Measurements from ENCODE around the gene RB1. TPM values are rescaled to one million over a fixed set of nuclear protein-coding genes. Genes with fewer than 3 reads are reported as not detected.
A peak's percentile ranks its signal among the peaks of the same experiment; 100 is the strongest.

RB1 gene
- total RNA-seq, 1 donor from 2014 or later: 23.8 TPM

DNA sequence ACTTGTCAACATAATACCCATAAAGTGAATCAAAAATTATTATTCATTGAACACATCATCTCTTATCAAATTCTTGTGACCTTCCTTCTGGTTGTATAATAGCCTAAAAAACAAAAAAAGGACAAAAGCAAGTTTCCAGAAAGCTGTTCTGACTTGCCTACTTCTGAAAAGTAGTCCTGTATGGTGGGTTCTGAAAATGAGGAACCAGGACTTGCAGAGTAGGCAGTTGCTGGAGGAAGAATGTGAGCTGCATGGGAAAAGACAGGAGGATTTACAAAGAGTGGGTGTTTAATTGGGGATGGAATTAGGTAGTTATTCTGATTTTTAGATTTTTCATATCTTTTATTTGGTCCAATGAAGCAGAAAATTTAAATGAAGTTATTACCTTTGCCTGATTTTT lies 172.7 kb downstream of the RB1 start:
- H3K27ac ChIP-seq (replicated peaks): peak overlapping the region; percentile 34
- peaks cover 49% of the 10 kb centered on the region for H3K36me3 ChIP-seq
- DNase-seq: no peak
- TF ChIP-seq, protein P1, sequence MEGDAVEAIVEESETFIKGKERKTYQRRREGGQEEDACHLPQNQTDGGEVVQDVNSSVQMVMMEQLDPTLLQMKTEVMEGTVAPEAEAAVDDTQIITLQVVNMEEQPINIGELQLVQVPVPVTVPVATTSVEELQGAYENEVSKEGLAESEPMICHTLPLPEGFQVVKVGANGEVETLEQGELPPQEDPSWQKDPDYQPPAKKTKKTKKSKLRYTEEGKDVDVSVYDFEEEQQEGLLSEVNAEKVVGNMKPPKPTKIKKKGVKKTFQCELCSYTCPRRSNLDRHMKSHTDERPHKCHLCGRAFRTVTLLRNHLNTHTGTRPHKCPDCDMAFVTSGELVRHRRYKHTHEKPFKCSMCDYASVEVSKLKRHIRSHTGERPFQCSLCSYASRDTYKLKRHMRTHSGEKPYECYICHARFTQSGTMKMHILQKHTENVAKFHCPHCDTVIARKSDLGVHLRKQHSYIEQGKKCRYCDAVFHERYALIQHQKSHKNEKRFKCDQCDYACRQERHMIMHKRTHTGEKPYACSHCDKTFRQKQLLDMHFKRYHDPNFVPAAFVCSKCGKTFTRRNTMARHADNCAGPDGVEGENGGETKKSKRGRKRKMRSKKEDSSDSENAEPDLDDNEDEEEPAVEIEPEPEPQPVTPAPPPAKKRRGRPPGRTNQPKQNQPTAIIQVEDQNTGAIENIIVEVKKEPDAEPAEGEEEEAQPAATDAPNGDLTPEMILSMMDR (IDR thresholded peaks at IDR 0.05; ENCODE audit: borderline replicate concordance): no peak
- intact Hi-C loops (cut with micrococcal nuclease): no loop called here
- H3K4me3 ChIP-seq: peak overlapping the region; percentile 8
- no peaks in the 10 kb centered on the region for H3K27me3 ChIP-seq (ENCODE audit: low read depth)
- H3K9me3 ChIP-seq (replicated peaks): no peaks in the 10 kb centered on the region
- peaks cover 2% of the 10 kb centered on the region for H3K4me1 ChIP-seq

DNA sequence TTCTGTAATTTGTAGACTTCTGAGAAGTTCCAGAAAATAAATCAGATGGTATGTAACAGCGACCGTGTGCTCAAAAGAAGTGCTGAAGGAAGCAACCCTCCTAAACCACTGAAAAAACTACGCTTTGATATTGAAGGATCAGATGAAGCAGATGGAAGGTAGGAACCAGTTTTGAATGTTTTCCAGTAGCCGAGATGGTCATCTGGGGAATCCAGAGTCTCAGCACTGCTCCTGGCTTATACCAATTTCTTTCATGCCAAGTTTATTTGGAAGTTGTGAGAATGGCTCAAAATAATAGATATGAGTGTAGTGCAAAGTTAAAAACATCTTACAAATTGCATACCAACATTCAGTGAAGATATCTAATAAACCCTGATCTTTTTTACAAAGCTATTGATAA lies 173.1 kb downstream of the RB1 start:
- H3K27ac ChIP-seq (replicated peaks): peak overlapping the region; percentile 34
- H3K4me3 ChIP-seq: peak overlapping the region; percentile 8
- DNase-seq: no peak
- H3K4me1 ChIP-seq: peaks cover 2% of the 10 kb centered on the region
- TF ChIP-seq, protein P1 (IDR thresholded peaks at IDR 0.05; ENCODE audit: borderline replicate concordance): no peak
- H3K9me3 ChIP-seq (replicated peaks): no peaks in the 10 kb centered on the region
- intact Hi-C loops (cut with micrococcal nuclease): no loop called here
- H3K27me3 ChIP-seq (ENCODE audit: low read depth): no peaks in the 10 kb centered on the region
- H3K36me3 ChIP-seq: peaks cover 50% of the 10 kb centered on the region

- Histone ChIP-seq H3K4me1 (peaks cover 2% of the 10 kb centered on the region), H3K27me3 (ENCODE audit: low read depth) (no peaks in the 10 kb centered on the region), H3K9me3 (replicated peaks) (no peaks in the 10 kb centered on the region), H3K4me3 (peak overlapping the region; percentile 8), H3K36me3 (peaks cover 51% of the 10 kb centered on the region), H3K27ac (replicated peaks) (peak overlapping the region; percentile 34)
- intact Hi-C loops (cut with micrococcal nuclease): no loop called here
- TF ChIP-seq, protein P1 (IDR thresholded peaks at IDR 0.05; ENCODE audit: borderline replicate concordance): no peak
- DNase-seq: no peak
Measured at GRCh38 chr13:48477191-48477855, 173.8 kb downstream of the RB1 start.

GRCh38 chr13:48478391-48478790 lies 174.8 kb downstream of the RB1 start:
- H3K27ac ChIP-seq (replicated peaks): peak overlapping the region; percentile 34
- H3K36me3 ChIP-seq: peaks cover 51% of the 10 kb centered on the region
- peaks cover 2% of the 10 kb centered on the region for H3K4me1 ChIP-seq
- intact Hi-C loops (cut with micrococcal nuclease): no loop called here
- no peaks in the 10 kb centered on the region for H3K9me3 ChIP-seq (replicated peaks)
- H3K27me3 ChIP-seq (ENCODE audit: low read depth): no peaks in the 10 kb centered on the region
- DNase-seq: no peak
- H3K4me3 ChIP-seq: no peak overlapping the region
- TF ChIP-seq, protein P1 (IDR thresholded peaks at IDR 0.05; ENCODE audit: borderline replicate concordance): no peak

GRCh38 chr13:48483575-48483974 lies 180.0 kb downstream of the RB1 start:
- intact Hi-C loops (cut with micrococcal nuclease): loop anchor here (10.0 kb wide), 1 partner anchor 69 kb away; the partner anchor contains the start of gene LPAR6
- peaks cover 41% of the 10 kb centered on the region for H3K36me3 ChIP-seq
- no peak for DNase-seq

More at GRCh38 chr13:48483575-48483974, 180.0 kb downstream of the RB1 start:
- Histone ChIP-seq H3K4me3 (no peak overlapping the region), H3K4me1 (no peaks in the 10 kb centered on the region), H3K9me3 (replicated peaks) (peaks cover 6% of the 10 kb centered on the region), H3K27ac (replicated peaks) (no peak overlapping the region), H3K27me3 (ENCODE audit: low read depth) (no peaks in the 10 kb centered on the region)
- TF ChIP-seq, protein P1 (IDR thresholded peaks at IDR 0.05; ENCODE audit: borderline replicate concordance): no peak

Data from left ventricle myocardium inferior (tissue), 1 donor.